Measurements from ENCODE around the gene DIPK1B.

DIPK1B gene

DNA sequence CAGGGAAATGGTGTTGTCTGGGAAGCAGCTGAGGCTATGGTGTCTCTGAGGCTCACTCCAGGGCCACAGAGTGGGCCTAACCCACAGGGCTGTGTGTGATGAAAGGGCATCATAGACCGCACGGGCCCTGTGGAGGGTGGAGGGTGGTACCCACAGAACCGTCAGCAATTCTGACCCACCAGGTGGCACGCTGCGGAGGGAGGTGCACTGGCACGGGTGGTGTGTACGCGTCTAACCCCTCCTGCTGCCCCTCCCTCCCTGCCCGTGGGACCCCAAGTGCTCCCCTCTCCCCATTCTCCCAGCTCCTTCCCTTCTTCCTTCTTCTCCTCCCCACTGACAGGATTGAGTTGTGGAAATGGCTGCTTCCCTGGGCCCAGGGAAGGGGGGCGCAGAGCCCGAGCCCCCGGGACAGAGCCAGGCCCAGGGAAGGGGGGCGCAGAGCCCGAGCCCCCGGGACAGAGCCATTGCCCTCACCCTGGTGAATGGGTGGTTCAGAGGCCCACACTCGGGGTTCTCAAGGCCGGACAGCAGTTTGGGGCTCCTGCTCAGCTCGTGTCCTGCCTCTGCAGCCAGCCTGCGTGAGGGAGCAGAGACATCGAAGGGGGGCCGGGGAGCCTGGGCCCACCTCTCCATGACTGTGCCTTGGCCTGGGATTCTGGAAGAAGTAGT, 23.6 kb downstream of the DIPK1B start:
- H2BK12ac ChIP-seq (ENCODE audit: low read length), result no peak overlapping the region
- H3K18ac ChIP-seq (ENCODE audit: low read length), result no peak overlapping the region
- no peaks in the 10 kb centered on the region for H3K79me2 ChIP-seq (ENCODE audit: control insufficient read depth, insufficient read depth, low read length, poor library complexity)
- no peak overlapping the region for H3K27ac ChIP-seq (ENCODE audit: low read depth, low read length)
- WGBS (ENCODE audit: extremely low coverage, insufficient coverage, insufficient read length), result no CpG with 5 or more reads among the region's 21 CpGs
- H3K14ac ChIP-seq (ENCODE audit: low read length), result no peak overlapping the region
- H2AFZ ChIP-seq (ENCODE audit: insufficient read depth, low read length, poor library complexity), result no peak overlapping the region
- H3K4ac ChIP-seq (ENCODE audit: low read depth, low read length), result no peak overlapping the region
- H3K9ac ChIP-seq (ENCODE audit: low read length), result no peak overlapping the region
- no peak overlapping the region for H3K23ac ChIP-seq (ENCODE audit: low read length)
- H2BK120ac ChIP-seq (ENCODE audit: insufficient read depth, low read length, poor library complexity), result no peak overlapping the region
- H3K36me3 ChIP-seq (ENCODE audit: control insufficient read depth in 1 of 2, insufficient read depth in 2 of 2, low read length in 2 of 2), result no peaks in the 10 kb centered on the region
- H2BK5ac ChIP-seq (ENCODE audit: low read depth, low read length, poor library complexity), result no peak overlapping the region
- H3K4me3 ChIP-seq (ENCODE audit: low read depth, low read length), result no peak overlapping the region
- H4K91ac ChIP-seq (ENCODE audit: low read depth, low read length), result no peak overlapping the region
- H3K4me2 ChIP-seq (ENCODE audit: low read length), result no peak overlapping the region
- H3K27me3 ChIP-seq (ENCODE audit: insufficient read depth, low read length), result no peaks in the 10 kb centered on the region
- H3K4me1 ChIP-seq (ENCODE audit: control insufficient read depth in 1 of 2, insufficient read depth in 2 of 2, low read length in 2 of 2), result no peaks in the 10 kb centered on the region
- no peak overlapping the region for H4K8ac ChIP-seq (ENCODE audit: low read depth, low read length)
- peaks cover 6% of the 10 kb centered on the region for H3K9me3 ChIP-seq (ENCODE audit: insufficient read depth, low read depth, low read length)
- H3K79me1 ChIP-seq (ENCODE audit: low read length), result no peaks in the 10 kb centered on the region
- H2AK5ac ChIP-seq (ENCODE audit: low read length), result no peak overlapping the region
- no peak overlapping the region for H4K12ac ChIP-seq (ENCODE audit: low read depth, low read length)
- no peak for DNase-seq

DNA sequence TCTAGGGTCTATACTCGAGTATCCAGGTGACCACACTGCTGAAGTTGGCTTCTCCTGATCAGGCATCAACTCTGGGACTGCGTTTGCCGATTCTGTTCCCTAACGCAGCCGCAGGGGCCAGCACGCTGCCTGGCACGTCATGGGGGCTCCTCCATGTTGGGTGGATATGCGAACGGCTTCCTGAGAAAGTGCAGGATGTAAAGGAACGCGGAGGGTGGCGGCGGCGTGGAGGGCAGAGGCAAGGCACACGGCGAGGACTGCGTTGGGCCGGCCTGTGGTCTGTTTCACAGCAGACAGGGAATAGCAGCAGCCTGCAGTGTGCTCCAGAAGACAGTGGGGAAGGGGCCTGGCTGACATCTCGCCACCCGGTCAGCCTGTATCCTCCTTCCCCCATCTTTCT, 26.6 kb downstream of the DIPK1B start:
- Histone ChIP-seq H2AK5ac (ENCODE audit: low read length) (no peak overlapping the region), H3K27ac (ENCODE audit: low read depth, low read length) (no peak overlapping the region), H3K23ac (ENCODE audit: low read length) (no peak overlapping the region), H3K36me3 (ENCODE audit: control insufficient read depth in 1 of 2, insufficient read depth in 2 of 2, low read length in 2 of 2) (no peaks in the 10 kb centered on the region), H3K79me2 (ENCODE audit: control insufficient read depth, insufficient read depth, low read length, poor library complexity) (no peaks in the 10 kb centered on the region), H4K91ac (ENCODE audit: low read depth, low read length) (no peak overlapping the region), H2AFZ (ENCODE audit: insufficient read depth, low read length, poor library complexity) (no peak overlapping the region), H3K4me3 (ENCODE audit: low read depth, low read length) (no peak overlapping the region), H3K27me3 (ENCODE audit: insufficient read depth, low read length) (no peaks in the 10 kb centered on the region), H3K4me1 (ENCODE audit: control insufficient read depth in 1 of 2, insufficient read depth in 2 of 2, low read length in 2 of 2) (no peaks in the 10 kb centered on the region), H3K9ac (ENCODE audit: low read length) (no peak overlapping the region), H4K12ac (ENCODE audit: low read depth, low read length) (no peak overlapping the region), H4K8ac (ENCODE audit: low read depth, low read length) (no peak overlapping the region), H3K9me3 (ENCODE audit: insufficient read depth, low read depth, low read length) (peaks cover 3% of the 10 kb centered on the region), H2BK5ac (ENCODE audit: low read depth, low read length, poor library complexity) (no peak overlapping the region), H2BK120ac (ENCODE audit: insufficient read depth, low read length, poor library complexity) (no peak overlapping the region), H3K79me1 (ENCODE audit: low read length) (no peaks in the 10 kb centered on the region), H2BK12ac (ENCODE audit: low read length) (no peak overlapping the region), H3K4ac (ENCODE audit: low read depth, low read length) (no peak overlapping the region), H3K4me2 (ENCODE audit: low read length) (no peak overlapping the region), H3K14ac (ENCODE audit: low read length) (no peak overlapping the region), H3K18ac (ENCODE audit: low read length) (no peak overlapping the region)
- peak in 1 of 2 donors; percentile 13 for DNase-seq
- WGBS (ENCODE audit: extremely low coverage, insufficient coverage, insufficient read length), result no CpG with 5 or more reads among the region's 20 CpGs

DNA sequence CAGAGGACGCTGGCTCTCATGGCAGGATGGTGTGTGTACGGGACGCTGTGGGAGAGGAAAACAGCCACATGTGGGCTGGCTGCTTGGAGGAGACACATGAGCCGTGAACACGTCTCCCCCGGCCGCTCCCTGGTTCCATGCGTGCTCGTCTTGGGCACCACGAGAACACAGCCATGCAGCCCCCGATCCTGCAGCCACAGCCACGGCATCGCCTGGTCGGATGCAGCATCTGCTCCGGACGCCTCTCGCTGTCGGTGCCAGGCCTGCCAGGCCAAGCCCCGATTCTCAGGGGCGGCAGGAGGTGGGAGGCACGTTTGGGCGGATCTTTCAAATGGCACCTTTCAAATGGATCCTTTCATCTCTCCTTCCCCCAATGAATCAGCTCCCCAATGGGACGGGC, 27.1 kb downstream of the DIPK1B start:
- H3K9me3 ChIP-seq (ENCODE audit: insufficient read depth, low read depth, low read length), result peaks cover 3% of the 10 kb centered on the region
- no peaks in the 10 kb centered on the region for H3K79me1 ChIP-seq (ENCODE audit: low read length)
- no peak overlapping the region for H3K23ac ChIP-seq (ENCODE audit: low read length)
- no peaks in the 10 kb centered on the region for H3K27me3 ChIP-seq (ENCODE audit: insufficient read depth, low read length)
- no peak overlapping the region for H3K4me3 ChIP-seq (ENCODE audit: low read depth, low read length)
- H2AFZ ChIP-seq (ENCODE audit: insufficient read depth, low read length, poor library complexity), result no peak overlapping the region
- H3K9ac ChIP-seq (ENCODE audit: low read length), result no peak overlapping the region
- no peak overlapping the region for H3K27ac ChIP-seq (ENCODE audit: low read depth, low read length)
- no peak overlapping the region for H2AK5ac ChIP-seq (ENCODE audit: low read length)
- H3K4me1 ChIP-seq (ENCODE audit: control insufficient read depth in 1 of 2, insufficient read depth in 2 of 2, low read length in 2 of 2), result no peaks in the 10 kb centered on the region
- no peak overlapping the region for H2BK5ac ChIP-seq (ENCODE audit: low read depth, low read length, poor library complexity)
- no peaks in the 10 kb centered on the region for H3K36me3 ChIP-seq (ENCODE audit: control insufficient read depth in 1 of 2, insufficient read depth in 2 of 2, low read length in 2 of 2)
- no peak overlapping the region for H3K18ac ChIP-seq (ENCODE audit: low read length)
- no CpG with 5 or more reads among the region's 23 CpGs for WGBS (ENCODE audit: extremely low coverage, insufficient coverage, insufficient read length)
- no peak overlapping the region for H4K8ac ChIP-seq (ENCODE audit: low read depth, low read length)
- H3K4ac ChIP-seq (ENCODE audit: low read depth, low read length), result no peak overlapping the region
- no peak overlapping the region for H4K91ac ChIP-seq (ENCODE audit: low read depth, low read length)
- no peak overlapping the region for H2BK12ac ChIP-seq (ENCODE audit: low read length)
- H3K79me2 ChIP-seq (ENCODE audit: control insufficient read depth, insufficient read depth, low read length, poor library complexity), result no peaks in the 10 kb centered on the region
- H3K4me2 ChIP-seq (ENCODE audit: low read length), result no peak overlapping the region
- no peak for DNase-seq
- H3K14ac ChIP-seq (ENCODE audit: low read length), result no peak overlapping the region
- no peak overlapping the region for H2BK120ac ChIP-seq (ENCODE audit: insufficient read depth, low read length, poor library complexity)
- no peak overlapping the region for H4K12ac ChIP-seq (ENCODE audit: low read depth, low read length)

DNA sequence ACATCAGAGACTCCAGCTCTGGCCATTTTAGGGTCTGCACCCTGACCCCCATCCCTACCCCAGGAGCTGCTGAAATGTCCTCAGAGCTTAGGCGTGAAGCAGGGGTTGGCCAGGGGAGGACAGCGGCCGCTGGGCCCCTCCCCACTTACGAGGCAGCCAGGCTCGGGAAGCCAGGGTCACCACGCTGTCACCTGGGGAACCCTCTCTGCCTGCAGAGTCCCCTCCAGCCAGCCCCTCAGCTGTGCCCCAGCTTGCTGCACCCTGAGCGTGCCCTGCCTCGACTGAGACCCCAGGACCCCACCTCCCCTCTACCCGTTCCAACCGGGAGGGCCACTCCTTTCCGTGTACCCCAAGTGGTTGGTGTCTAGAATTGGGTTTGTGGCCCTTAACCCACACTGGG, 27.7 kb downstream of the DIPK1B start:
- no peak overlapping the region for H2AK5ac ChIP-seq (ENCODE audit: low read length)
- no peak overlapping the region for H4K8ac ChIP-seq (ENCODE audit: low read depth, low read length)
- H2BK5ac ChIP-seq (ENCODE audit: low read depth, low read length, poor library complexity), result no peak overlapping the region
- H3K27ac ChIP-seq (ENCODE audit: low read depth, low read length), result no peak overlapping the region
- DNase-seq, result no peak
- H3K79me2 ChIP-seq (ENCODE audit: control insufficient read depth, insufficient read depth, low read length, poor library complexity), result no peaks in the 10 kb centered on the region
- no peak overlapping the region for H2AFZ ChIP-seq (ENCODE audit: insufficient read depth, low read length, poor library complexity)
- H3K9ac ChIP-seq (ENCODE audit: low read length), result no peak overlapping the region
- no peak overlapping the region for H4K91ac ChIP-seq (ENCODE audit: low read depth, low read length)
- H3K27me3 ChIP-seq (ENCODE audit: insufficient read depth, low read length), result no peaks in the 10 kb centered on the region
- H3K79me1 ChIP-seq (ENCODE audit: low read length), result no peaks in the 10 kb centered on the region
- no peak overlapping the region for H3K4ac ChIP-seq (ENCODE audit: low read depth, low read length)
- no peak overlapping the region for H4K12ac ChIP-seq (ENCODE audit: low read depth, low read length)
- no peak overlapping the region for H3K14ac ChIP-seq (ENCODE audit: low read length)
- peaks cover 3% of the 10 kb centered on the region for H3K9me3 ChIP-seq (ENCODE audit: insufficient read depth, low read depth, low read length)
- H3K36me3 ChIP-seq (ENCODE audit: control insufficient read depth in 1 of 2, insufficient read depth in 2 of 2, low read length in 2 of 2), result no peaks in the 10 kb centered on the region
- no peak overlapping the region for H3K23ac ChIP-seq (ENCODE audit: low read length)
- no peak overlapping the region for H2BK120ac ChIP-seq (ENCODE audit: insufficient read depth, low read length, poor library complexity)
- no peak overlapping the region for H3K4me3 ChIP-seq (ENCODE audit: low read depth, low read length)
- no peak overlapping the region for H3K18ac ChIP-seq (ENCODE audit: low read length)
- H2BK12ac ChIP-seq (ENCODE audit: low read length), result no peak overlapping the region
- no CpG with 5 or more reads among the region's 11 CpGs for WGBS (ENCODE audit: extremely low coverage, insufficient coverage, insufficient read length)
- H3K4me1 ChIP-seq (ENCODE audit: control insufficient read depth in 1 of 2, insufficient read depth in 2 of 2, low read length in 2 of 2), result no peaks in the 10 kb centered on the region
- no peak overlapping the region for H3K4me2 ChIP-seq (ENCODE audit: low read length)

Data from trophoblast cell (in vitro differentiated cells and primary cell).